Keratinocyte (primary cell): ENCODE data around the gene YY1.

Experiments
- EZH2 ChIP-seq: IDR thresholded peaks from one replicate; pipeline ENCODE4 v1.6.1; 2012; ENCODE audit warnings: inconsistent platforms, mild to moderate bottlenecking, low read length, moderate library complexity
- TF ChIP-seq, protein P1 (sequence below), 3 experiments: IDR thresholded peaks in 1 of 3; conservative IDR thresholded peaks in 1 of 3; optimal IDR thresholded peaks in 1 of 3; 2 replicates in 2 of 3; 3 replicates in 1 of 3; pipeline versions ENCODE3 to v1.5.1; 2011; ENCODE audit warnings: low read length in 3 of 3, mild to moderate bottlenecking in 3 of 3, moderate library complexity in 2 of 3, control low read depth in 1 of 3, inconsistent platforms in 1 of 3; ENCODE audit not compliant: insufficient read depth in 2 of 3; ENCODE audit errors: extremely low read depth in 1 of 3

DNA sequence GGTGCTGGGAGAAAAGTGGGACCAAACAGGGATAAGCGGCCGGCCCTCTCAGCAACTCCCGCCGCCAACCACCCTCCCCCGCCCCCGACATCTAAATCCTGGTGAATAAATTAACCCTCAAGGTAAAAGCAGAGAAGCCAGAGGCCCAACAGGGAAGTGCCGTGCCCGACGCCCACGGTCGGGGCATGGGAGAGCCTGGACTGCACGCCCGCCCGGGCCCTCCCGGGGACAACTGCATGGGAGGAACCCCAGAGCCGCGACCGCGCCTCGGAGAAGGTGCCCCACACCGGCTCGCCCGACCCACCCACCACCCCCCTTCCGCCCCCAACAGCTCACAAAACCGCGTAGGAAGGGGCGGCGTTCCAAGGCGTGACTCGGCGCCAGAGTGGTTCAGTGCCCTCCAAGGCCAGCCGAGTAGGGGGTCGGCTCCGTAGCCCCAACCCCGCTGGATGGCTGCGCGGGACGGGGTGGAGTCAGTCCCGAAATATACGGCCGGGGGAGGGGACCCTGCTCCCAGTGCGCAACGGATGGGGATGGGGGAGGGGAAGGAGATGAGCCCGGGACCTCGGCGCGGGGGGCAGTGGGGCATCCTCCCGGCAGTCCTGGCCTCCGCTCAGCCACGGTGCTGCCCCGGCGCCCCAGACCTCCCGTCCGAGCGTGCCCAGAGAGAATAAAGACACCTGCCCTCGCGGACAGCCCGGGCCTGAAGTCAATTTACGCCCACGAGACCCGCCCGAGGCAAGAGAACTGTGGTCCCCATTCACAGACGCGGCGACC lies 66.6 kb downstream of the YY1 start:
- TF ChIP-seq, protein P1, sequence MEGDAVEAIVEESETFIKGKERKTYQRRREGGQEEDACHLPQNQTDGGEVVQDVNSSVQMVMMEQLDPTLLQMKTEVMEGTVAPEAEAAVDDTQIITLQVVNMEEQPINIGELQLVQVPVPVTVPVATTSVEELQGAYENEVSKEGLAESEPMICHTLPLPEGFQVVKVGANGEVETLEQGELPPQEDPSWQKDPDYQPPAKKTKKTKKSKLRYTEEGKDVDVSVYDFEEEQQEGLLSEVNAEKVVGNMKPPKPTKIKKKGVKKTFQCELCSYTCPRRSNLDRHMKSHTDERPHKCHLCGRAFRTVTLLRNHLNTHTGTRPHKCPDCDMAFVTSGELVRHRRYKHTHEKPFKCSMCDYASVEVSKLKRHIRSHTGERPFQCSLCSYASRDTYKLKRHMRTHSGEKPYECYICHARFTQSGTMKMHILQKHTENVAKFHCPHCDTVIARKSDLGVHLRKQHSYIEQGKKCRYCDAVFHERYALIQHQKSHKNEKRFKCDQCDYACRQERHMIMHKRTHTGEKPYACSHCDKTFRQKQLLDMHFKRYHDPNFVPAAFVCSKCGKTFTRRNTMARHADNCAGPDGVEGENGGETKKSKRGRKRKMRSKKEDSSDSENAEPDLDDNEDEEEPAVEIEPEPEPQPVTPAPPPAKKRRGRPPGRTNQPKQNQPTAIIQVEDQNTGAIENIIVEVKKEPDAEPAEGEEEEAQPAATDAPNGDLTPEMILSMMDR (optimal IDR thresholded peaks at IDR 0.05 in 1 of 3, IDR thresholded peaks at IDR 0.05 in 1 of 3, conservative IDR thresholded peaks at IDR 0.05 in 1 of 3; ENCODE audit: extremely low read depth in 1 of 3, insufficient read depth in 2 of 3, low read length in 3 of 3), result no peak
- TF ChIP-seq EZH2, result no peak
